Endothelial cell of umbilical vein (primary cell): ENCODE results near the gene LAMB1.

Experiments used
- EZH2 ChIP-seq: IDR thresholded peaks from 2 replicates; pipeline ENCODE4 v1.6.1; 2012; ENCODE audit warnings: borderline replicate concordance, low read depth, mild to moderate bottlenecking, moderate library complexity, low read length, inconsistent platforms; ENCODE audit not compliant: severe bottlenecking
- FOS ChIP-seq: IDR thresholded peaks from 2 replicates; pipeline ENCODE4 v1.6.1; 2011; ENCODE audit warnings: mild to moderate bottlenecking, low read length, moderate library complexity, borderline replicate concordance; ENCODE audit not compliant: insufficient read depth
- POLR2A ChIP-seq: IDR thresholded peaks from 2 replicates; pipeline ENCODE4 v1.6.1; 2012; ENCODE audit warnings: low read depth, mild to moderate bottlenecking, control low read depth, low read length
- TF ChIP-seq, protein P1 (sequence below), 2 donors: IDR thresholded peaks; 1 replicate in 1 of 2; 2 replicates in 1 of 2; pipeline ENCODE4 v1.5.1; 2011; ENCODE audit warnings: low read length in 2 of 2, mild to moderate bottlenecking in 2 of 2, moderate library complexity in 2 of 2, control low read depth in 1 of 2, inconsistent platforms in 1 of 2, low read depth in 1 of 2; ENCODE audit not compliant: insufficient read depth in 1 of 2; ENCODE audit errors: extremely low read depth in 1 of 2
- TF ChIP-seq, protein P2 (sequence below): IDR thresholded peaks from 2 replicates; pipeline ENCODE4 v1.6.1; 2011; ENCODE audit not compliant: insufficient read depth, insufficient read length

DNA sequence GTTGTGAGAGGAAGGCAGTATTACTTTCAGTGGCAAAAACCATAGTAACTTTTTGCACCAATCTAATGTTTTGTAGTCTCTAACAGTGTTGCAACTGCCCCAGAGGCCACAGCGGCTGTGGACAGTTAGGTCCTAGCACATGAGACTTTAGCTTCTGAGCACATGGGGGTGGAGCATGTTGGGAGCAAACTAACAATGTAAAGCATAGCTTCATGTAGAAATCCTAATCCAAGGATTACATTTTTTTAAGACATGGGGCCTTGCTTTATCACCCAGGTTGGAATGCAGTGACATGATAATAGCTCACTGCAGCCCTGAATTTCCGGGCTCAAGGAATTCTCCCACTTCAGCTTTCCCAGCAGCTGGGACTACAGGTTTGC lies 49.0 kb downstream of the LAMB1 start:
- TF ChIP-seq, protein P1, sequence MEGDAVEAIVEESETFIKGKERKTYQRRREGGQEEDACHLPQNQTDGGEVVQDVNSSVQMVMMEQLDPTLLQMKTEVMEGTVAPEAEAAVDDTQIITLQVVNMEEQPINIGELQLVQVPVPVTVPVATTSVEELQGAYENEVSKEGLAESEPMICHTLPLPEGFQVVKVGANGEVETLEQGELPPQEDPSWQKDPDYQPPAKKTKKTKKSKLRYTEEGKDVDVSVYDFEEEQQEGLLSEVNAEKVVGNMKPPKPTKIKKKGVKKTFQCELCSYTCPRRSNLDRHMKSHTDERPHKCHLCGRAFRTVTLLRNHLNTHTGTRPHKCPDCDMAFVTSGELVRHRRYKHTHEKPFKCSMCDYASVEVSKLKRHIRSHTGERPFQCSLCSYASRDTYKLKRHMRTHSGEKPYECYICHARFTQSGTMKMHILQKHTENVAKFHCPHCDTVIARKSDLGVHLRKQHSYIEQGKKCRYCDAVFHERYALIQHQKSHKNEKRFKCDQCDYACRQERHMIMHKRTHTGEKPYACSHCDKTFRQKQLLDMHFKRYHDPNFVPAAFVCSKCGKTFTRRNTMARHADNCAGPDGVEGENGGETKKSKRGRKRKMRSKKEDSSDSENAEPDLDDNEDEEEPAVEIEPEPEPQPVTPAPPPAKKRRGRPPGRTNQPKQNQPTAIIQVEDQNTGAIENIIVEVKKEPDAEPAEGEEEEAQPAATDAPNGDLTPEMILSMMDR (IDR thresholded peaks at IDR 0.05; ENCODE audit: extremely low read depth in 1 of 2, insufficient read depth in 1 of 2, low read depth in 1 of 2, low read length in 2 of 2) = no peak
- TF ChIP-seq FOS = no peak
- no peak for TF ChIP-seq EZH2
- no peak for TF ChIP-seq POLR2A
- TF ChIP-seq, protein P2, sequence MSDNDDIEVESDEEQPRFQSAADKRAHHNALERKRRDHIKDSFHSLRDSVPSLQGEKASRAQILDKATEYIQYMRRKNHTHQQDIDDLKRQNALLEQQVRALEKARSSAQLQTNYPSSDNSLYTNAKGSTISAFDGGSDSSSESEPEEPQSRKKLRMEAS = no peak
